ENCODE measurements around the gene ALDH4A1. TPM values are rescaled to one million over a fixed set of nuclear protein-coding genes. Genes with fewer than 3 reads are reported as not detected.
A peak's percentile ranks its signal among the peaks of the same experiment; 100 is the strongest.

ALDH4A1 gene
- total and polyA plus RNA-seq, 9 of the 15 experiments (the other 6 are each of a cell fraction or from before 2014, with no cell fraction given) = 0.27 to 31.4 (median 16.6) TPM

- FAIRE-seq (no peak), ATAC-seq (peak; percentile 73), DNase-seq (ENCODE audit: extremely low read depth in 1 of 4, low spot score in 3 of 4) (peak in 2 of 4 experiments; percentile 49 to 51)
- WGBS (ENCODE audit: insufficient coverage, low coverage, missing lambda C conversion rate) = 20% methylated on average over 22 of the region's 22 CpGs
- Histone ChIP-seq H3K9me1 (ENCODE audit: control insufficient read depth, insufficient read depth, low read length) (no peaks in the 10 kb centered on the region), H2AFZ (ENCODE audit: low read depth, low read length) (no peak overlapping the region; the same call in 1 of the 2 replicates), H3K4me3 (no peak overlapping the region), H3K36me3 (ENCODE audit: control insufficient read depth, insufficient read depth, low read length) (no peaks in the 10 kb centered on the region), H3K27ac (ENCODE audit: extremely low read depth, low read depth, low read length) (no peak overlapping the region), H3K4me1 (replicated peaks in 1 of 2; ENCODE audit: control insufficient read depth in 2 of 2, insufficient read depth in 2 of 2, low read length in 2 of 2) (peaks cover 0 to 14% of the 10 kb centered on the region in 2 experiments; a peak in 2 of 5 replicates), H4K20me1 (replicated peaks; ENCODE audit: control insufficient read depth, insufficient read depth, low read length) (peaks cover 22% of the 10 kb centered on the region), H3K4me2 (ENCODE audit: insufficient read depth, low read length) (no peak overlapping the region), H3K9ac (ENCODE audit: insufficient read depth in 1 of 2, low read depth in 2 of 2, low read length in 2 of 2) (peak overlapping the region in 1 of 2 experiments; percentile 4; a peak in 1 of 4 replicates), H3K27me3 (ENCODE audit: control insufficient read depth in 2 of 2, insufficient read depth in 2 of 2, low read length in 2 of 2) (peaks cover 49 to 91% of the 10 kb centered on the region in 2 experiments), H3K79me2 (ENCODE audit: control insufficient read depth, insufficient read depth, low read length) (no peaks in the 10 kb centered on the region), H3K9me3 (replicated peaks; ENCODE audit: control insufficient read depth, insufficient read depth, low read depth, low read length) (no peaks in the 10 kb centered on the region)
- CTCF ChIA-PET (ENCODE audit: low intra/inter-chr PET ratio) = no interaction called here
- in situ Hi-C loops (cut with MboI) = no loop called here
- intact Hi-C loops (cut with micrococcal nuclease) = no loop called here
- POLR2A ChIA-PET = interaction anchor here (0.7 to 1.2 kb wide), 2 partner anchors 10 to 89 kb away, joined by 3 to 4 read pairs; no protein-coding TSS in a partner anchor
- BruUV-seq (replicated peaks) = no TSS peak
- no peak for TF ChIP-seq U2AF1 (optimal IDR thresholded peaks at IDR 0.05; ENCODE audit: low read depth, low read length)
- TF ChIP-seq ZNF318 (IDR thresholded peaks at IDR 0.05; ENCODE audit: borderline replicate concordance in 1 of 2, low read depth in 1 of 2) = no peak
- TF ChIP-seq RCOR1 (IDR thresholded peaks at IDR 0.05; ENCODE audit: borderline replicate concordance in 1 of 2, low read depth in 2 of 2, low read length in 2 of 2) = no peak
- TF ChIP-seq THRB (CRISPR knock-in tag; conservative IDR thresholded peaks at IDR 0.05) = no peak
- no peak for TF ChIP-seq ZNF134 (CRISPR knock-in tag; conservative IDR thresholded peaks at IDR 0.05)
- no peak for TF ChIP-seq PKNOX1 (IDR thresholded peaks at IDR 0.05)
- TF ChIP-seq ZNF740 (CRISPR knock-in tag; IDR thresholded peaks at IDR 0.05) = 0 out of 2 replicates have a peak, but pooled peaks have one; percentile 50
- no peak for TF ChIP-seq ZNF740 (tag; IDR thresholded peaks at IDR 0.05)
- no peak for TF ChIP-seq MCM7 (IDR thresholded peaks at IDR 0.05)
Observed at GRCh38 chr1:18949686-18950400, 47.5 kb upstream of the ALDH4A1 start.
